Nephron (organoid): ENCODE data around the gene ARFRP1.
A peak's percentile ranks its signal among the peaks of the same experiment; 100 is the strongest.

Source experiments
- H3K27ac Mint-ChIP-seq, 3 experiments: 2 replicates each; pipeline ENCODE4 v1.8.0; 2020; ENCODE audit warnings: mixed read lengths in 3 of 3, mild to moderate bottlenecking in 2 of 3, moderate library complexity in 1 of 3
- H3K27me3 Mint-ChIP-seq: 2 replicates; pipeline ENCODE4 v1.8.0; 2021; ENCODE audit warnings: low read depth, mild to moderate bottlenecking, moderate library complexity, mixed read lengths
- H3K36me3 Mint-ChIP-seq: 2 replicates; pipeline ENCODE4 v1.8.0; 2020; ENCODE audit warnings: low read depth, mixed read lengths
- H3K4me1 Mint-ChIP-seq: 2 replicates; pipeline ENCODE4 v1.8.0; 2020; ENCODE audit warnings: mixed read lengths
- H3K4me3 Mint-ChIP-seq, 3 experiments: 2 replicates each; pipeline ENCODE4 v1.8.0; 2020; ENCODE audit warnings: mild to moderate bottlenecking in 3 of 3, mixed read lengths in 3 of 3, moderate library complexity in 2 of 3
- H3K9me3 Mint-ChIP-seq: 2 replicates; pipeline ENCODE4 v1.8.0; 2020; ENCODE audit warnings: mixed read lengths
- CTCF ChIP-seq, 3 experiments: fragments of 200-600 bp; sonication (generic); IDR thresholded peaks; one replicate each; pipeline ENCODE4 v1.5.0; 2021; ENCODE audit warnings: antibody characterized with exemption in 3 of 3; ENCODE audit not compliant: unreplicated experiment in 3 of 3

Gene ARFRP1

GRCh38 chr20:63718996-63719395, 11.2 kb upstream of the ARFRP1 start:
- Mint-ChIP-seq H3K27me3 (no peaks in the 10 kb centered on the region), H3K27ac (no peak overlapping the region), H3K4me1 (no peaks in the 10 kb centered on the region), H3K36me3 (peaks cover 95% of the 10 kb centered on the region), H3K9me3 (peaks cover 41% of the 10 kb centered on the region), H3K4me3 (no peak overlapping the region)
- TF ChIP-seq CTCF (IDR thresholded peaks at IDR 0.05; ENCODE audit: unreplicated experiment in 3 of 3), result no peak

GRCh38 chr20:63714858-63715257, 7.1 kb upstream of the ARFRP1 start:
- H3K36me3 Mint-ChIP-seq, result peaks cover 96% of the 10 kb centered on the region
- H3K27ac Mint-ChIP-seq, result no peak overlapping the region
- no peak for TF ChIP-seq CTCF (IDR thresholded peaks at IDR 0.05; ENCODE audit: unreplicated experiment in 3 of 3)

GRCh38 chr20:63712191-63712590, 4.4 kb upstream of the ARFRP1 start:
- Mint-ChIP-seq H3K36me3 (peaks cover 75% of the 10 kb centered on the region), H3K9me3 (peaks cover 28% of the 10 kb centered on the region), H3K4me1 (peaks cover 10% of the 10 kb centered on the region), H3K27me3 (no peaks in the 10 kb centered on the region), H3K4me3 (peak overlapping the region; percentile 21 to 61 (median 24)), H3K27ac (no peak overlapping the region)
- TF ChIP-seq CTCF (IDR thresholded peaks at IDR 0.05; ENCODE audit: unreplicated experiment in 3 of 3), result no peak

More at GRCh38 chr20:63714858-63715257, 7.1 kb upstream of the ARFRP1 start:
- H3K4me1 Mint-ChIP-seq, result peaks cover 5% of the 10 kb centered on the region
- peaks cover 41% of the 10 kb centered on the region for H3K9me3 Mint-ChIP-seq
- H3K4me3 Mint-ChIP-seq, result no peak overlapping the region
- H3K27me3 Mint-ChIP-seq, result no peaks in the 10 kb centered on the region

GRCh38 chr20:63711085-63711645, 3.4 kb upstream of the ARFRP1 start:
- H3K9me3 Mint-ChIP-seq, result peaks cover 21% of the 10 kb centered on the region
- H3K27ac Mint-ChIP-seq, result no peak overlapping the region
- no peaks in the 10 kb centered on the region for H3K27me3 Mint-ChIP-seq
- peaks cover 15% of the 10 kb centered on the region for H3K4me1 Mint-ChIP-seq
- peak overlapping the region; percentile 75 to 91 (median 88) for H3K4me3 Mint-ChIP-seq
- TF ChIP-seq CTCF (IDR thresholded peaks at IDR 0.05; ENCODE audit: unreplicated experiment in 3 of 3), result no peak
- H3K36me3 Mint-ChIP-seq, result peaks cover 71% of the 10 kb centered on the region

GRCh38 chr20:63709149-63709527, 1.4 kb upstream of the ARFRP1 start:
- Mint-ChIP-seq H3K4me1 (peaks cover 15% of the 10 kb centered on the region), H3K4me3 (peak overlapping the region; percentile 78 to 85 (median 79)), H3K9me3 (peaks cover 9% of the 10 kb centered on the region), H3K27ac (no peak overlapping the region), H3K27me3 (no peaks in the 10 kb centered on the region), H3K36me3 (peaks cover 61% of the 10 kb centered on the region)
- no peak for TF ChIP-seq CTCF (IDR thresholded peaks at IDR 0.05; ENCODE audit: unreplicated experiment in 3 of 3)
